IMR-90 (cell line): Measurements from ENCODE around the gene OR11G2.

Experiments
- CEBPB ChIP-seq: IDR thresholded peaks from 2 replicates; pipeline ENCODE4 v1.6.1; 2012; ENCODE audit warnings: low read depth, low read length, improper control_type of control experiment
- CTCF ChIP-seq: conservative IDR thresholded peaks from 2 replicates; pipeline ENCODE4 v1.5.1; 2012; ENCODE audit warnings: mild to moderate bottlenecking, low read depth, low read length, improper control_type of control experiment
- ELK1 ChIP-seq: fragments of 150-350 bp; IDR thresholded peaks from 2 replicates; pipeline ENCODE4 v1.6.1; 2016; ENCODE audit warnings: low read depth, mild to moderate bottlenecking, low read length, moderate library complexity, borderline replicate concordance
- FOS ChIP-seq: fragments of 150-350 bp; IDR thresholded peaks from 2 replicates; pipeline ENCODE4 v1.6.1; 2016; ENCODE audit warnings: low read depth, low read length
- MAFK ChIP-seq: IDR thresholded peaks from 2 replicates; pipeline ENCODE4 v1.6.1; 2012; ENCODE audit warnings: low read depth, low read length, improper control_type of control experiment
- MAZ ChIP-seq: IDR thresholded peaks from 2 replicates; pipeline ENCODE4 v1.6.1; 2012; ENCODE audit warnings: low read depth, mild to moderate bottlenecking, low read length, improper control_type of control experiment, moderate library complexity, borderline replicate concordance
- NFE2L2 ChIP-seq: fragments of 150-350 bp; IDR thresholded peaks from 2 replicates; pipeline ENCODE4 v1.6.1; 2016; ENCODE audit warnings: low read depth, mild to moderate bottlenecking, low read length
- POLR2A ChIP-seq: IDR thresholded peaks from 2 replicates; pipeline ENCODE4 v1.6.1; 2012; ENCODE audit warnings: mild to moderate bottlenecking, low read depth, low read length
- RAD21 ChIP-seq: IDR thresholded peaks from 2 replicates; pipeline ENCODE4 v1.6.1; 2012; ENCODE audit warnings: low read length, improper control_type of control experiment
- RFX5 ChIP-seq: IDR thresholded peaks from 2 replicates; pipeline ENCODE4 v1.8.0; 2012; ENCODE audit warnings: low read depth, mild to moderate bottlenecking, low read length, moderate library complexity
- SMC3 ChIP-seq: fragments of 150-350 bp; IDR thresholded peaks from 2 replicates; pipeline ENCODE4 v1.6.1; 2016; ENCODE audit warnings: low read depth, mild to moderate bottlenecking, antibody characterized with exemption, low read length, moderate library complexity
- USF2 ChIP-seq: fragments of 150-350 bp; IDR thresholded peaks from 2 replicates; pipeline ENCODE4 v1.6.1; 2017; ENCODE audit warnings: mild to moderate bottlenecking, antibody characterized with exemption, low read length, low read depth

- TF ChIP-seq RFX5 (no peak), CTCF (no peak), ELK1 (no peak), POLR2A (no peak), CEBPB (no peak), USF2 (no peak), RAD21 (no peak), SMC3 (no peak), FOS (no peak), MAZ (no peak), MAFK (no peak), NFE2L2 (no peak)
Observed at GRCh38 chr14:20176330-20176729, 14.4 kb upstream of the OR11G2 start.
